Vagina (tissue), 2 donors: ENCODE data around the gene MCM3AP.

Experiments
- POLR2A ChIP-seq, 2 donors: fragments of 450-650 bp; IDR thresholded peaks; one replicate each; pipeline ENCODE4 v1.6.1; 2017; ENCODE audit warnings: antibody characterized with exemption in 2 of 2, mild to moderate bottlenecking in 2 of 2, moderate library complexity in 2 of 2
- POLR2AphosphoS5 ChIP-seq, 2 donors: sonication (generic); formaldehyde crosslinking; IDR thresholded peaks; one replicate each; pipeline ENCODE4 v1.9.0; 2017; ENCODE audit warnings: antibody characterized with exemption in 2 of 2, mild to moderate bottlenecking in 2 of 2, low read depth in 1 of 2; ENCODE audit not compliant: insufficient read depth in 1 of 2
- TF ChIP-seq, protein P1 (sequence below), 3 experiments: fragments of 450-650 bp in 2 of 3; fragments of 200-600 bp in 1 of 3; sonication (generic) in 1 of 3; IDR thresholded peaks; one replicate each; pipeline ENCODE4 v1.5.1; 2017 to 2019; ENCODE audit warnings: antibody characterized with exemption in 3 of 3, mild to moderate bottlenecking in 2 of 3, moderate library complexity in 2 of 3

DNA sequence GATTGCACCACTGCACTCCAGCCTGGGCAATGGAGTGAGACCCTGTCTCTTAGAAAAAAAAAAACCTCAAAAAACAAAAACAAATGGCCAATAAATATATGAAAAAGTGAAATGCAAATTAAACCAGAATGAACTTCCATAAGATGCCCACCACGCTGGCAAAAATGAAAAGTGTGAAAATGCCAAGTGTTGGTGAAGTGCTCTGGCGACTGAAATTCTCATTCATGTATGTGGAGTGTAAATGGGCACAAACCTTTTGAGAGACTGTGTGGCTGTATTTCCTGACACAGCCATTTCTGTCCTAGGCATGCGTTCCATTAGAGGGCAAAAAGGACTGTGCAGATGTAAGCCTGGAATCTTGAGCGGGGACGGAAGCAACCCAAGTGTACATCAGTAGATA, 19.0 kb upstream of the MCM3AP start:
- TF ChIP-seq, protein P1, sequence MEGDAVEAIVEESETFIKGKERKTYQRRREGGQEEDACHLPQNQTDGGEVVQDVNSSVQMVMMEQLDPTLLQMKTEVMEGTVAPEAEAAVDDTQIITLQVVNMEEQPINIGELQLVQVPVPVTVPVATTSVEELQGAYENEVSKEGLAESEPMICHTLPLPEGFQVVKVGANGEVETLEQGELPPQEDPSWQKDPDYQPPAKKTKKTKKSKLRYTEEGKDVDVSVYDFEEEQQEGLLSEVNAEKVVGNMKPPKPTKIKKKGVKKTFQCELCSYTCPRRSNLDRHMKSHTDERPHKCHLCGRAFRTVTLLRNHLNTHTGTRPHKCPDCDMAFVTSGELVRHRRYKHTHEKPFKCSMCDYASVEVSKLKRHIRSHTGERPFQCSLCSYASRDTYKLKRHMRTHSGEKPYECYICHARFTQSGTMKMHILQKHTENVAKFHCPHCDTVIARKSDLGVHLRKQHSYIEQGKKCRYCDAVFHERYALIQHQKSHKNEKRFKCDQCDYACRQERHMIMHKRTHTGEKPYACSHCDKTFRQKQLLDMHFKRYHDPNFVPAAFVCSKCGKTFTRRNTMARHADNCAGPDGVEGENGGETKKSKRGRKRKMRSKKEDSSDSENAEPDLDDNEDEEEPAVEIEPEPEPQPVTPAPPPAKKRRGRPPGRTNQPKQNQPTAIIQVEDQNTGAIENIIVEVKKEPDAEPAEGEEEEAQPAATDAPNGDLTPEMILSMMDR (IDR thresholded peaks at IDR 0.05), result no peak
- no peak for TF ChIP-seq POLR2A (IDR thresholded peaks at IDR 0.05)
- TF ChIP-seq POLR2AphosphoS5 (IDR thresholded peaks at IDR 0.05; ENCODE audit: insufficient read depth in 1 of 2, low read depth in 1 of 2), result no peak
